HEK293 (cell line): ENCODE data around the gene UBE2D2.

Source experiments
- CTCF ChIP-seq: fragments of 450-650 bp; formaldehyde crosslinking; IDR thresholded peaks from 2 replicates; pipeline ENCODE4 v1.5.1; 2016; ENCODE audit warnings: missing biosample characterization, missing genetic modification characterization
- KLF9 ChIP-seq: fragments of 450-650 bp; formaldehyde crosslinking; IDR thresholded peaks from 2 replicates; pipeline ENCODE4 v1.5.1; 2016; ENCODE audit warnings: missing biosample characterization, missing genetic modification characterization, low read depth
- TCF7L2 ChIP-seq: IDR thresholded peaks from 2 replicates; pipeline ENCODE4 v1.6.1; 2011; ENCODE audit warnings: low read depth, mild to moderate bottlenecking, inconsistent platforms, low read length, moderate library complexity, borderline replicate concordance
- ZBTB8A ChIP-seq: fragments of 450-650 bp; formaldehyde crosslinking; IDR thresholded peaks from 2 replicates; pipeline ENCODE4 v1.5.1; 2016; ENCODE audit warnings: missing biosample characterization, missing genetic modification characterization
- ZNF701 ChIP-seq: fragments of 450-650 bp; formaldehyde crosslinking; IDR thresholded peaks from 2 replicates; pipeline ENCODE4 v1.5.1; 2016; ENCODE audit warnings: missing biosample characterization, missing genetic modification characterization

GRCh38 chr5:139646912-139647505 lies 85.9 kb downstream of the UBE2D2 start:
- TF ChIP-seq ZBTB8A (tag by site-specific recombination): no peak
- no peak for TF ChIP-seq KLF9 (tag by site-specific recombination)
- TF ChIP-seq CTCF (tag by site-specific recombination): no peak
- TF ChIP-seq TCF7L2: no peak
- TF ChIP-seq ZNF701 (tag by site-specific recombination): no peak
